ENCODE results near the gene C2orf76.

The C2orf76 gene

GRCh38 chr2:119256582-119256921 lies 110.1 kb downstream of the C2orf76 start (continued):
- TF ChIP-seq TSHZ2 (CRISPR knock-in tag; IDR thresholded peaks at IDR 0.05) (no peak), ZFP30 (CRISPR knock-in tag; IDR thresholded peaks at IDR 0.05) (no peak), GLIS3 (CRISPR knock-in tag; IDR thresholded peaks at IDR 0.05) (no peak), OSR1 (CRISPR knock-in tag; IDR thresholded peaks at IDR 0.05) (no peak), TOX (CRISPR knock-in tag; IDR thresholded peaks at IDR 0.05; ENCODE audit: borderline replicate concordance) (no peak), PPARA (CRISPR knock-in tag; IDR thresholded peaks at IDR 0.05; ENCODE audit: borderline replicate concordance) (no peak), ZNF565 (CRISPR knock-in tag; conservative IDR thresholded peaks at IDR 0.05; ENCODE audit: low read depth) (no peak), ISL1 (CRISPR knock-in tag; IDR thresholded peaks at IDR 0.05) (no peak)
- TF ChIP-seq, protein P1, sequence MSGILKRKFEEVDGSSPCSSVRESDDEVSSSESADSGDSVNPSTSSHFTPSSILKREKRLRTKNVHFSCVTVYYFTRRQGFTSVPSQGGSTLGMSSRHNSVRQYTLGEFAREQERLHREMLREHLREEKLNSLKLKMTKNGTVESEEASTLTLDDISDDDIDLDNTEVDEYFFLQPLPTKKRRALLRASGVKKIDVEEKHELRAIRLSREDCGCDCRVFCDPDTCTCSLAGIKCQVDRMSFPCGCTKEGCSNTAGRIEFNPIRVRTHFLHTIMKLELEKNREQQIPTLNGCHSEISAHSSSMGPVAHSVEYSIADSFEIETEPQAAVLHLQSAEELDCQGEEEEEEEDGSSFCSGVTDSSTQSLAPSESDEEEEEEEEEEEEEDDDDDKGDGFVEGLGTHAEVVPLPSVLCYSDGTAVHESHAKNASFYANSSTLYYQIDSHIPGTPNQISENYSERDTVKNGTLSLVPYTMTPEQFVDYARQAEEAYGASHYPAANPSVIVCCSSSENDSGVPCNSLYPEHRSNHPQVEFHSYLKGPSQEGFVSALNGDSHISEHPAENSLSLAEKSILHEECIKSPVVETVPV (CRISPR knock-in tag; IDR thresholded peaks at IDR 0.05) = no peak

- peak; percentile 89 for ATAC-seq
- TF ChIP-seq, protein P1 (CRISPR knock-in tag; IDR thresholded peaks at IDR 0.05) = no peak
- TF ChIP-seq ISL1 (CRISPR knock-in tag; IDR thresholded peaks at IDR 0.05) (no peak), BACH2 (CRISPR knock-in tag; IDR thresholded peaks at IDR 0.05; ENCODE audit: borderline replicate concordance) (no peak), ZNF8 (CRISPR knock-in tag; IDR thresholded peaks at IDR 0.05) (no peak), PPARA (CRISPR knock-in tag; IDR thresholded peaks at IDR 0.05; ENCODE audit: borderline replicate concordance) (no peak), POU6F1 (CRISPR knock-in tag; IDR thresholded peaks at IDR 0.05; ENCODE audit: borderline replicate concordance, low read depth) (no peak), SNAI2 (CRISPR knock-in tag; IDR thresholded peaks at IDR 0.05) (peak; percentile 38; the same call in 1 of the 2 replicates)
Observed at GRCh38 chr2:119255760-119256581, 110.7 kb downstream of the C2orf76 start.

DNA sequence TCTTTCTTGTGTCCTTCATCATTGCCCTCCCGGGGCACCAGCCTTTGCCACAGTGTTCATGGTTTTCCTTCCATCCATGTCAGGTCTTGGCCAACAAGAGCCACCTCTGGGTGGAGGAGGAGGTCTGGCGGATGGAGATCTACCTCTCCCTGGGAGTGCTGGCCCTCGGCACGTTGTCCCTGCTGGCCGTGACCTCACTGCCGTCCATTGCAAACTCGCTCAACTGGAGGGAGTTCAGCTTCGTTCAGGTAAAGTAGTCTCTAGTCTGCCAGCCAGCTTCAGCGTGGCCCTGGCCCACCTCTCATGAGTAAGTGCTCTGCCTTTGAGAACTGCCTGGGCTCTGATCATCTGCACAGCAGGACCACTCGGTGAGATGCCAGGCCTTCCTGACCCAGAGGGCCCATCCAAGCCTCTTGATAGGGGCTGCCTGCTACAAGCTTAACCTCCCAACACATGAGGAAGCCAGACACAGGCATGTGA lies 112.0 kb downstream of the C2orf76 start:
- TF ChIP-seq TCF4 (CRISPR knock-in tag; IDR thresholded peaks at IDR 0.05; ENCODE audit: borderline replicate concordance) (no peak), TOX (CRISPR knock-in tag; IDR thresholded peaks at IDR 0.05; ENCODE audit: borderline replicate concordance) (no peak), ZNF8 (CRISPR knock-in tag; IDR thresholded peaks at IDR 0.05) (no peak), ZNF70 (CRISPR knock-in tag; IDR thresholded peaks at IDR 0.05) (no peak), RARB (CRISPR knock-in tag; IDR thresholded peaks at IDR 0.05) (no peak), CREB5 (CRISPR knock-in tag; IDR thresholded peaks at IDR 0.05; ENCODE audit: low read depth) (no peak), OSR1 (CRISPR knock-in tag; IDR thresholded peaks at IDR 0.05) (no peak)
- TF ChIP-seq, protein P1 (CRISPR knock-in tag; IDR thresholded peaks at IDR 0.05) = no peak
- ATAC-seq = no peak
